IMR-90 (cell line): ENCODE data around the gene ANKRD44. TPM values are rescaled to one million over a fixed set of nuclear protein-coding genes. Genes with fewer than 3 reads are reported as not detected.

Experiments used
- ATAC-seq: fragments of 200-7000 bp; cut with Tn5 transposase; 2 replicates; pipeline ENCODE4 v1.9.1; 2020; ENCODE audit warnings: low read depth, mild to moderate bottlenecking, moderate library complexity
- BruUV-seq: library from RNA; stranded (reverse); fragments of 400-500 nt; replicated peaks from 2 replicates; lab custom pipeline; 2021; lab: Mats Ljungman, UMichigan
- CTCF ChIA-PET: fragments of 300-600 bp; formaldehyde crosslinking; extraction: SDS; loops from one replicate; lab custom pipeline; 2021; ENCODE audit warnings: antibody characterized with exemption; lab: Yijun Ruan, JAX
- POLR2A ChIA-PET: fragments of 300-600 bp; sonication (Branson Sonifier 250); formaldehyde crosslinking; loops from one replicate; lab custom pipeline; 2022; ENCODE audit warnings: antibody characterized with exemption; ENCODE audit not compliant: unreplicated experiment; lab: Charles Lee
- DNase-seq: peaks from one replicate; pipeline ENCODE4 v3.0.0; 2013
- H2AFZ ChIP-seq: replicated peaks from 2 replicates; pipeline ENCODE3; 2013; ENCODE audit warnings: low read length, mild to moderate bottlenecking; ENCODE audit not compliant: poor library complexity
- H2AK5ac ChIP-seq: 2 replicates; pipeline ENCODE4 v1.6.1; 2013; ENCODE audit warnings: low read depth, low read length, inconsistent platforms
- H2AK9ac ChIP-seq: replicated peaks from 2 replicates; pipeline ENCODE3; 2013; ENCODE audit warnings: mild to moderate bottlenecking, low read depth, low read length, moderate library complexity; ENCODE audit not compliant: poor library complexity
- H2BK120ac ChIP-seq: 2 replicates; pipeline ENCODE4 v1.6.1; 2013; ENCODE audit warnings: low read depth, low read length, inconsistent platforms
- H2BK15ac ChIP-seq: 3 replicates; pipeline ENCODE4 v1.6.1; 2013; ENCODE audit warnings: low read depth, low read length, inconsistent platforms
- H2BK20ac ChIP-seq: 2 replicates; pipeline ENCODE4 v1.6.1; 2013; ENCODE audit warnings: low read depth, mild to moderate bottlenecking, inconsistent platforms, low read length, moderate library complexity
- H2BK5ac ChIP-seq: 2 replicates; pipeline ENCODE4 v1.6.1; 2013; ENCODE audit warnings: mild to moderate bottlenecking, low read depth, low read length, inconsistent platforms; ENCODE audit not compliant: poor library complexity, severe bottlenecking
- H3K14ac ChIP-seq: replicated peaks from 2 replicates; pipeline ENCODE4 v1.6.1; 2013; ENCODE audit warnings: low read depth, low read length, inconsistent platforms
- H3K18ac ChIP-seq: 2 replicates; pipeline ENCODE4 v1.6.1; 2013; ENCODE audit warnings: low read depth, low read length, control low read depth
- H3K23ac ChIP-seq: 2 replicates; pipeline ENCODE4 v1.6.1; 2013; ENCODE audit warnings: low read depth, low read length, inconsistent platforms
- H3K27ac ChIP-seq: 2 replicates; pipeline ENCODE4 v1.5.1; 2013; ENCODE audit warnings: mild to moderate bottlenecking, control low read depth, low read length; ENCODE audit not compliant: insufficient read depth
- H3K27me3 ChIP-seq: 2 replicates; pipeline ENCODE4 v1.6.1; 2013; ENCODE audit warnings: low read length; ENCODE audit not compliant: control insufficient read depth, insufficient read depth
- H3K36me3 ChIP-seq: 2 replicates; pipeline ENCODE4 v1.6.1; 2013; ENCODE audit warnings: low read length, mixed read lengths; ENCODE audit not compliant: control insufficient read depth, insufficient read depth
- H3K4ac ChIP-seq: 2 replicates; pipeline ENCODE4 v1.6.1; 2013; ENCODE audit warnings: low read depth, low read length, inconsistent platforms
- H3K4me1 ChIP-seq: 2 replicates; pipeline ENCODE4 v1.6.1; 2013; ENCODE audit warnings: low read length, mixed read lengths; ENCODE audit not compliant: control insufficient read depth, insufficient read depth
- H3K4me2 ChIP-seq: 2 replicates; pipeline ENCODE4 v1.6.1; 2013; ENCODE audit warnings: low read depth, mild to moderate bottlenecking, control low read depth, low read length, moderate library complexity
- H3K4me3 ChIP-seq: 2 replicates; pipeline ENCODE4 v1.5.1; 2013; ENCODE audit warnings: low read depth, mild to moderate bottlenecking, control low read depth, low read length, moderate library complexity; ENCODE audit not compliant: insufficient read depth
- H3K56ac ChIP-seq: 2 replicates; pipeline ENCODE4 v1.6.1; 2013; ENCODE audit warnings: low read length, inconsistent platforms; ENCODE audit not compliant: insufficient read depth; ENCODE audit errors: extremely low read depth
- H3K79me1 ChIP-seq, 2 experiments: 2 replicates each; pipeline ENCODE4 v1.6.1; 2013; ENCODE audit warnings: low read length in 2 of 2, inconsistent platforms in 1 of 2, low read depth in 1 of 2
- H3K9ac ChIP-seq: 2 replicates; pipeline ENCODE4 v1.6.1; 2013; ENCODE audit warnings: low read depth, low read length, control low read depth
- H3K9me1 ChIP-seq: 2 replicates; pipeline ENCODE4 v1.6.1; 2013; ENCODE audit warnings: low read length, inconsistent platforms; ENCODE audit not compliant: insufficient read depth
- H3K9me3 ChIP-seq: 2 replicates; pipeline ENCODE4 v1.6.1; 2013; ENCODE audit warnings: low read length; ENCODE audit not compliant: control insufficient read depth, insufficient read depth
- H4K20me1 ChIP-seq: 2 replicates; pipeline ENCODE4 v1.6.1; 2013; ENCODE audit warnings: low read length, inconsistent platforms; ENCODE audit not compliant: insufficient read depth
- H4K5ac ChIP-seq: 2 replicates; pipeline ENCODE4 v1.6.1; 2013; ENCODE audit warnings: mild to moderate bottlenecking, low read depth, low read length, control low read depth
- H4K8ac ChIP-seq, 2 experiments: 2 replicates each; pipeline ENCODE4 v1.6.1; 2013; ENCODE audit warnings: low read depth in 2 of 2, low read length in 2 of 2, control low read depth in 1 of 2, inconsistent platforms in 1 of 2
- H4K91ac ChIP-seq: 2 replicates; pipeline ENCODE4 v1.6.1; 2013; ENCODE audit warnings: low read depth, low read length, inconsistent platforms; ENCODE audit not compliant: insufficient read depth
- CEBPB ChIP-seq: IDR thresholded peaks from 2 replicates; pipeline ENCODE4 v1.6.1; 2012; ENCODE audit warnings: low read depth, low read length, improper control_type of control experiment
- CHD1 ChIP-seq: IDR thresholded peaks from 2 replicates; pipeline ENCODE4 v1.6.1; 2012; ENCODE audit warnings: low read depth, low read length, improper control_type of control experiment
- CTCF ChIP-seq: conservative IDR thresholded peaks from 2 replicates; pipeline ENCODE4 v1.5.1; 2012; ENCODE audit warnings: mild to moderate bottlenecking, low read depth, low read length, improper control_type of control experiment
- ELK1 ChIP-seq: fragments of 150-350 bp; IDR thresholded peaks from 2 replicates; pipeline ENCODE4 v1.6.1; 2016; ENCODE audit warnings: low read depth, mild to moderate bottlenecking, low read length, moderate library complexity, borderline replicate concordance
- FOS ChIP-seq: fragments of 150-350 bp; IDR thresholded peaks from 2 replicates; pipeline ENCODE4 v1.6.1; 2016; ENCODE audit warnings: low read depth, low read length
- MAFK ChIP-seq: IDR thresholded peaks from 2 replicates; pipeline ENCODE4 v1.6.1; 2012; ENCODE audit warnings: low read depth, low read length, improper control_type of control experiment
- MAZ ChIP-seq: IDR thresholded peaks from 2 replicates; pipeline ENCODE4 v1.6.1; 2012; ENCODE audit warnings: low read depth, mild to moderate bottlenecking, low read length, improper control_type of control experiment, moderate library complexity, borderline replicate concordance
- MXI1 ChIP-seq: IDR thresholded peaks from 2 replicates; pipeline ENCODE4 v1.6.1; 2012; ENCODE audit warnings: low read depth, mild to moderate bottlenecking, low read length, moderate library complexity, borderline replicate concordance
- POLR2A ChIP-seq: IDR thresholded peaks from 2 replicates; pipeline ENCODE4 v1.6.1; 2012; ENCODE audit warnings: mild to moderate bottlenecking, low read depth, low read length
- RAD21 ChIP-seq: IDR thresholded peaks from 2 replicates; pipeline ENCODE4 v1.6.1; 2012; ENCODE audit warnings: low read length, improper control_type of control experiment
- RCOR1 ChIP-seq: IDR thresholded peaks from 2 replicates; pipeline ENCODE4 v1.6.1; 2012; ENCODE audit warnings: mild to moderate bottlenecking, low read length, improper control_type of control experiment; ENCODE audit not compliant: insufficient replicate concordance
- RFX5 ChIP-seq: IDR thresholded peaks from 2 replicates; pipeline ENCODE4 v1.8.0; 2012; ENCODE audit warnings: low read depth, mild to moderate bottlenecking, low read length, moderate library complexity
- SMC3 ChIP-seq: fragments of 150-350 bp; IDR thresholded peaks from 2 replicates; pipeline ENCODE4 v1.6.1; 2016; ENCODE audit warnings: low read depth, mild to moderate bottlenecking, antibody characterized with exemption, low read length, moderate library complexity
- WGBS, 2 experiments: methylation state at CpG; one replicate each; pipeline versions ENCODE4 v1.1.5 to v1.1.7; 2013; ENCODE audit warnings: missing lambda C conversion rate in 2 of 2; ENCODE audit not compliant: insufficient read length in 1 of 2; ENCODE audit errors: extremely low coverage in 2 of 2; 5-methylcytosine and 5-hydroxymethylcytosine counted together
- dilution Hi-C: fragments of 300-500 bp; cut with HindIII; formaldehyde crosslinking; loops from one replicate; pipeline ENCODE4 v1.14.3; 2018; ENCODE audit warnings: low sequenced_read_pairs; ENCODE audit not compliant: unreplicated experiment
- in situ Hi-C: fragments of 300-500 bp; cut with MboI; formaldehyde crosslinking; loops from 3 replicates; pipeline ENCODE4 v1.14.3; 2019; ENCODE audit warnings: low sequenced_read_pairs, inconsistent platforms, mixed read lengths
- intact Hi-C: fragments of 100-400 bp; cut with micrococcal nuclease; formaldehyde crosslinking; loops from 2 replicates; pipeline ENCODE4 v1.10.0; 2022
- polyA plus RNA-seq, 3 experiments: library from polyadenylated mRNA; depleted of rRNA; stranded (reverse); fragments of >200 nt; gene quantifications; 2 replicates each; pipeline ENCODE4 v1.2.3, GENCODE V29; 2012; ENCODE audit warnings: low replicate concordance in 1 of 3
- total RNA-seq: library from RNA; depleted of rRNA; stranded (reverse); fragments of >200 nt; gene quantifications from 2 replicates; pipeline ENCODE4 v1.2.3, GENCODE V29; 2012

The ANKRD44 gene
- total and polyA plus RNA-seq, 2 of the 4 experiments (the other 2 are of a cell fraction), result 5.2 to 15.6 TPM

- H3K14ac ChIP-seq, result no peak overlapping the region
- no peak overlapping the region for H2AK5ac ChIP-seq
- no peak overlapping the region for H2BK5ac ChIP-seq
- in situ Hi-C loops, result no loop called here
- H2BK15ac ChIP-seq, result no peak overlapping the region
- dilution Hi-C loops, result no loop called here
- no peak overlapping the region for H3K4me3 ChIP-seq
- H4K5ac ChIP-seq, result no peak overlapping the region
- no peak for ATAC-seq
- H3K9me1 ChIP-seq, result no peaks in the 10 kb centered on the region
- no peak overlapping the region for H2AFZ ChIP-seq
- WGBS, 2 experiments, result no CpG with 5 or more reads among the region's 1 CpG
- no peaks in the 10 kb centered on the region for H3K79me1 ChIP-seq
- no peak overlapping the region for H3K56ac ChIP-seq
- DNase-seq, result no peak
- ChIA-PET CTCF (no interaction called here), POLR2A (no interaction called here)
- no peak overlapping the region for H4K91ac ChIP-seq
- no peaks in the 10 kb centered on the region for H3K9me3 ChIP-seq
- BruUV-seq, result no TSS peak
- no peak overlapping the region for H3K27ac ChIP-seq
- no peaks in the 10 kb centered on the region for H4K20me1 ChIP-seq
- H2BK20ac ChIP-seq, result no peak overlapping the region
- H3K4me1 ChIP-seq, result no peaks in the 10 kb centered on the region
- no peak overlapping the region for H3K4me2 ChIP-seq
- no peak overlapping the region for H3K18ac ChIP-seq
- H3K9ac ChIP-seq, result no peak overlapping the region
- no peak overlapping the region for H4K8ac ChIP-seq
- H3K36me3 ChIP-seq, result no peaks in the 10 kb centered on the region
- no peaks in the 10 kb centered on the region for H3K27me3 ChIP-seq
- H3K4ac ChIP-seq, result no peak overlapping the region
- TF ChIP-seq RCOR1 (no peak), RAD21 (no peak), FOS (no peak), MAFK (no peak), SMC3 (no peak), MAZ (no peak), CEBPB (no peak), RFX5 (no peak), CTCF (no peak), CHD1 (no peak), MXI1 (no peak), POLR2A (no peak), ELK1 (no peak)
- H2AK9ac ChIP-seq, result no peak overlapping the region
- intact Hi-C loops, result no loop called here
- H2BK120ac ChIP-seq, result no peak overlapping the region
- no peak overlapping the region for H3K23ac ChIP-seq
Measured at GRCh38 chr2:196974970-196975369, 335.6 kb downstream of the ANKRD44 start.
